Neuron (in vitro differentiated cells): ENCODE results near the gene CAND2.

ENCODE experiments used
- H2AFZ ChIP-seq: one replicate; pipeline ENCODE4 v1.6.1; 2013; ENCODE audit warnings: low read depth, mild to moderate bottlenecking, inconsistent platforms, low read length, moderate library complexity
- H3K27me3 ChIP-seq: one replicate; pipeline ENCODE4 v1.6.1; 2013; ENCODE audit warnings: low read length; ENCODE audit not compliant: insufficient read depth
- H3K36me3 ChIP-seq: one replicate; pipeline ENCODE4 v1.6.1; 2013; ENCODE audit warnings: low read length; ENCODE audit not compliant: insufficient read depth
- H3K4me1 ChIP-seq: one replicate; pipeline ENCODE4 v1.6.1; 2013; ENCODE audit warnings: low read length; ENCODE audit not compliant: insufficient read depth
- H3K4me3 ChIP-seq: 2 replicates; pipeline ENCODE4 v1.5.1; 2013; ENCODE audit warnings: mild to moderate bottlenecking, low read length, moderate library complexity
- H3K9me3 ChIP-seq: one replicate; pipeline ENCODE4 v1.6.1; 2013; ENCODE audit warnings: low read length

The CAND2 gene

GRCh38 chr3:12759097-12759679 lies 37.3 kb upstream of the CAND2 start, which contains the start of gene TMEM40:
TSS of gene TMEM40 (minus strand) at chr3:12759259. CDS start at chr3:12749832, 9,427 bp downstream.
- no peaks in the 10 kb centered on the region for H3K9me3 ChIP-seq
- no peaks in the 10 kb centered on the region for H3K4me1 ChIP-seq
- no peak within 1 kb of the TSS for H3K4me3 ChIP-seq
- no peaks in the 10 kb centered on the region for H3K36me3 ChIP-seq
- no peaks in the 10 kb centered on the region for H3K27me3 ChIP-seq
- no peak within 1 kb of the TSS for H2AFZ ChIP-seq

- H3K36me3 ChIP-seq: no peaks in the 10 kb centered on the region
- no peaks in the 10 kb centered on the region for H3K27me3 ChIP-seq
- no peak overlapping the region for H3K4me3 ChIP-seq
- H2AFZ ChIP-seq: no peak overlapping the region
- no peaks in the 10 kb centered on the region for H3K9me3 ChIP-seq
- H3K4me1 ChIP-seq: no peaks in the 10 kb centered on the region
Measured at GRCh38 chr3:12759693-12760565, 36.6 kb upstream of the CAND2 start.

GRCh38 chr3:12764171-12764776 lies 32.2 kb upstream of the CAND2 start:
- Histone ChIP-seq H3K27me3 (peaks cover 5% of the 10 kb centered on the region), H2AFZ (no peak overlapping the region), H3K9me3 (no peaks in the 10 kb centered on the region), H3K4me3 (no peak overlapping the region), H3K36me3 (no peaks in the 10 kb centered on the region), H3K4me1 (no peaks in the 10 kb centered on the region)

GRCh38 chr3:12766541-12766940 lies 29.9 kb upstream of the CAND2 start:
- H2AFZ ChIP-seq: no peak overlapping the region
- H3K36me3 ChIP-seq: no peaks in the 10 kb centered on the region
- H3K4me1 ChIP-seq: no peaks in the 10 kb centered on the region
- no peaks in the 10 kb centered on the region for H3K9me3 ChIP-seq
- no peak overlapping the region for H3K4me3 ChIP-seq
- H3K27me3 ChIP-seq: peaks cover 5% of the 10 kb centered on the region

- Histone ChIP-seq H2AFZ (no peak overlapping the region), H3K9me3 (no peaks in the 10 kb centered on the region), H3K36me3 (no peaks in the 10 kb centered on the region), H3K27me3 (peaks cover 5% of the 10 kb centered on the region), H3K4me1 (no peaks in the 10 kb centered on the region), H3K4me3 (no peak overlapping the region)
Measured at GRCh38 chr3:12768579-12769527, 27.6 kb upstream of the CAND2 start.

- H3K9me3 ChIP-seq: no peaks in the 10 kb centered on the region
- peaks cover 7% of the 10 kb centered on the region for H3K27me3 ChIP-seq
- no peaks in the 10 kb centered on the region for H3K36me3 ChIP-seq
- no peak overlapping the region for H2AFZ ChIP-seq
- no peaks in the 10 kb centered on the region for H3K4me1 ChIP-seq
- H3K4me3 ChIP-seq: no peak overlapping the region
Measured at GRCh38 chr3:12769761-12770160, 26.7 kb upstream of the CAND2 start.

- Histone ChIP-seq H3K4me3 (no peak overlapping the region), H3K9me3 (no peaks in the 10 kb centered on the region), H3K36me3 (no peaks in the 10 kb centered on the region)
Measured at GRCh38 chr3:12771236-12771635, 25.2 kb upstream of the CAND2 start.

GRCh38 chr3:12772462-12772861 lies 24.0 kb upstream of the CAND2 start:
- H3K4me1 ChIP-seq: no peaks in the 10 kb centered on the region
- H3K36me3 ChIP-seq: no peaks in the 10 kb centered on the region
- no peak overlapping the region for H2AFZ ChIP-seq
- no peak overlapping the region for H3K4me3 ChIP-seq
- no peaks in the 10 kb centered on the region for H3K9me3 ChIP-seq
- H3K27me3 ChIP-seq: peaks cover 2% of the 10 kb centered on the region

More at GRCh38 chr3:12771236-12771635, 25.2 kb upstream of the CAND2 start:
- Histone ChIP-seq H3K27me3 (peaks cover 7% of the 10 kb centered on the region), H2AFZ (no peak overlapping the region), H3K4me1 (no peaks in the 10 kb centered on the region)

- H3K27me3 ChIP-seq: peaks cover 2% of the 10 kb centered on the region
- H3K36me3 ChIP-seq: no peaks in the 10 kb centered on the region
- no peak overlapping the region for H2AFZ ChIP-seq
- no peaks in the 10 kb centered on the region for H3K9me3 ChIP-seq
- no peak overlapping the region for H3K4me3 ChIP-seq
- no peaks in the 10 kb centered on the region for H3K4me1 ChIP-seq
Measured at GRCh38 chr3:12773030-12773709, 23.3 kb upstream of the CAND2 start.

- peaks cover 2% of the 10 kb centered on the region for H3K27me3 ChIP-seq
- no peaks in the 10 kb centered on the region for H3K36me3 ChIP-seq
- no peaks in the 10 kb centered on the region for H3K9me3 ChIP-seq
- H3K4me1 ChIP-seq: no peaks in the 10 kb centered on the region
- H2AFZ ChIP-seq: no peak overlapping the region
- H3K4me3 ChIP-seq: no peak overlapping the region
Measured at GRCh38 chr3:12773710-12774086, 22.8 kb upstream of the CAND2 start.

- no peaks in the 10 kb centered on the region for H3K36me3 ChIP-seq
- H3K4me3 ChIP-seq: no peak overlapping the region
- H3K4me1 ChIP-seq: no peaks in the 10 kb centered on the region
- no peak overlapping the region for H2AFZ ChIP-seq
- peaks cover 2% of the 10 kb centered on the region for H3K27me3 ChIP-seq
- H3K9me3 ChIP-seq: no peaks in the 10 kb centered on the region
Measured at GRCh38 chr3:12774619-12775018, 21.9 kb upstream of the CAND2 start.

- H3K27me3 ChIP-seq: peaks cover 2% of the 10 kb centered on the region
- H3K36me3 ChIP-seq: no peaks in the 10 kb centered on the region
- H3K4me1 ChIP-seq: no peaks in the 10 kb centered on the region
- no peak overlapping the region for H3K4me3 ChIP-seq
- no peaks in the 10 kb centered on the region for H3K9me3 ChIP-seq
- no peak overlapping the region for H2AFZ ChIP-seq
Measured at GRCh38 chr3:12775226-12775625, 21.3 kb upstream of the CAND2 start.
